DMS53 (cell line): ENCODE data around the gene H2BW1.
"Not testable (repeated sequence)": the region's sequence is repeated elsewhere in the genome, so short reads cannot be mapped to it uniquely, and the experiment has no call there.

Source experiments
- DNase-seq: peaks from one replicate; lab custom pipeline; 2025; lab: John Stamatoyannopoulos, UW

H2BW1 gene

GRCh38 chrX:104013606-104014005 lies at the start of gene H2BW1:
H2BW1 (minus strand) TSS chrX:104013708; CDS start chrX:104013576, 132 bp downstream.
- DNase-seq, result no peak

- DNase-seq, result not testable (repeated sequence)
Measured at GRCh38 chrX:104062636-104063035, 49.1 kb upstream of the H2BW1 start.

GRCh38 chrX:104054956-104055355 lies 41.4 kb upstream of the H2BW1 start:
- not testable (repeated sequence) for DNase-seq

GRCh38 chrX:104047171-104047570 lies 33.7 kb upstream of the H2BW1 start:
- DNase-seq, result no peak

GRCh38 chrX:104045642-104046041 lies 32.1 kb upstream of the H2BW1 start:
- no peak for DNase-seq

GRCh38 chrX:104041003-104041402 lies 27.5 kb upstream of the H2BW1 start:
- DNase-seq, result no peak

GRCh38 chrX:104039689-104040505 lies 26.4 kb upstream of the H2BW1 start, which contains the start of gene H2BW2:
H2BW2 (plus strand) TSS chrX:104039956; CDS start chrX:104039995, 39 bp downstream.
- DNase-seq, result no peak

GRCh38 chrX:104018126-104018525 lies 4.6 kb upstream of the H2BW1 start:
- DNase-seq, result no peak

GRCh38 chrX:104015576-104015975 lies 2.1 kb upstream of the H2BW1 start:
- DNase-seq, result not testable (repeated sequence)

GRCh38 chrX:104013158-104013557 lies 350 bp downstream of the H2BW1 start:
- DNase-seq, result no peak

- DNase-seq, result no peak
Measured at GRCh38 chrX:104008831-104009230, 4.7 kb downstream of the H2BW1 start.

- no peak for DNase-seq
Measured at GRCh38 chrX:103999234-103999633, 14.3 kb downstream of the H2BW1 start.

GRCh38 chrX:103983508-103983907 lies 30.0 kb downstream of the H2BW1 start:
- not testable (repeated sequence) for DNase-seq

- DNase-seq, result not testable (repeated sequence)
Measured at GRCh38 chrX:103962411-103963278, 50.9 kb downstream of the H2BW1 start, which contains the start of gene TMSB15B. TMSB15B (plus strand) TSS chrX:103962627.
